CD4-positive, alpha-beta T cell (primary cell): Measurements from ENCODE around the gene ATF2. TPM values are rescaled to one million over a fixed set of nuclear protein-coding genes. Genes with fewer than 3 reads are reported as not detected.

ENCODE experiments used
- ATAC-seq: fragments of 200-7000 bp; cut with Tn5 transposase; one replicate; pipeline ENCODE4 v1.10.0; 2022; ENCODE audit warnings: mild to moderate bottlenecking; ENCODE audit not compliant: poor library complexity
- CTCF ChIA-PET: fragments of 350-600 bp; sonication (Branson Sonifier 250); formaldehyde crosslinking; loops from one replicate; lab custom pipeline; 2021; ENCODE audit warnings: antibody characterized with exemption, inconsistent platforms; lab: Charles Lee
- POLR2A ChIA-PET: fragments of 350-600 bp; sonication (Branson Sonifier 250); formaldehyde crosslinking; loops from one replicate; lab custom pipeline; 2021; ENCODE audit warnings: antibody characterized with exemption, inconsistent platforms; lab: Charles Lee
- DNase-seq, 14 experiments: peaks; one replicate each; pipeline ENCODE4 v3.0.0-alpha.2; 2013 to 2020; ENCODE audit warnings: mixed read lengths in 2 of 14
- H3K27ac ChIP-seq, 2 donors: one replicate each; pipeline versions ENCODE4 v1.5.1 to v1.7.0; 2013; ENCODE audit warnings: low read length in 2 of 2, low read depth in 1 of 2, mild to moderate bottlenecking in 1 of 2
- H3K27me3 ChIP-seq, 2 experiments: 1 replicate in 1 of 2; 2 replicates in 1 of 2; pipeline versions ENCODE4 v1.6.1 to v1.7.0; 2013; ENCODE audit warnings: low read length in 2 of 2, control low read depth in 1 of 2, mild to moderate bottlenecking in 1 of 2, moderate library complexity in 1 of 2; ENCODE audit not compliant: insufficient read depth in 2 of 2, control insufficient read depth in 1 of 2
- H3K36me3 ChIP-seq: one replicate; pipeline ENCODE4 v1.6.1; 2013; ENCODE audit warnings: low read length, control low read depth; ENCODE audit not compliant: insufficient read depth
- H3K4me1 ChIP-seq: one replicate; pipeline ENCODE4 v1.6.1; 2013; ENCODE audit warnings: low read length, control low read depth; ENCODE audit not compliant: insufficient read depth
- H3K4me3 ChIP-seq: one replicate; pipeline ENCODE4 v1.5.1; 2013; ENCODE audit warnings: mild to moderate bottlenecking, low read length, moderate library complexity
- H3K9me3 ChIP-seq, 2 experiments: 1 replicate in 1 of 2; 2 replicates in 1 of 2; pipeline versions ENCODE4 v1.6.1 to v1.7.0; 2013; ENCODE audit warnings: low read length in 2 of 2, mild to moderate bottlenecking in 2 of 2, control low read depth in 1 of 2, moderate library complexity in 1 of 2; ENCODE audit not compliant: control insufficient read depth in 1 of 2, insufficient read depth in 1 of 2
- H3K27ac Mint-ChIP-seq: one replicate; pipeline ENCODE4 v1.8.0; 2020; ENCODE audit warnings: mixed read lengths
- H3K27me3 Mint-ChIP-seq: one replicate; pipeline ENCODE4 v1.8.0; 2021; ENCODE audit warnings: mixed read lengths
- H3K36me3 Mint-ChIP-seq: one replicate; pipeline ENCODE4 v1.8.0; 2021; ENCODE audit warnings: low read depth, mixed read lengths
- H3K4me1 Mint-ChIP-seq: one replicate; pipeline ENCODE4 v1.8.0; 2021; ENCODE audit warnings: low read depth, mixed read lengths
- H3K4me3 Mint-ChIP-seq: one replicate; pipeline ENCODE4 v1.8.0; 2020; ENCODE audit warnings: mild to moderate bottlenecking, mixed read lengths
- H3K9me3 Mint-ChIP-seq: one replicate; pipeline ENCODE4 v1.8.0; 2020; ENCODE audit warnings: mixed read lengths
- intact Hi-C, 2 experiments: fragments of 100-400 bp; cut with DNase I in 1 of 2; cut with micrococcal nuclease in 1 of 2; formaldehyde crosslinking; loops; one replicate each; pipeline versions ENCODE4 v1.15.1 to v1.9.0; 2023 to 2025; cut with DNase I, micrococcal nuclease
- polyA plus RNA-seq, 2 donors: library from polyadenylated mRNA; unstranded; fragments of 120-200 nt; gene quantifications; one replicate each; pipeline ENCODE4 v1.2.1, GENCODE V29; 2013
- total RNA-seq, 174 experiments: library from RNA in 2 of 174; stranded (reverse) in 2 of 174; gene quantifications; one replicate each; pipeline ENCODE4 v1.2.3 and lab custom pipeline; 2021 to 2026
- TF ChIP-seq, protein P1 (sequence below): fragments of 200-600 bp; IDR thresholded peaks from one replicate; pipeline ENCODE4 v1.8.0; 2022; ENCODE audit warnings: antibody characterized with exemption, mild to moderate bottlenecking

The ATF2 gene, protein sequence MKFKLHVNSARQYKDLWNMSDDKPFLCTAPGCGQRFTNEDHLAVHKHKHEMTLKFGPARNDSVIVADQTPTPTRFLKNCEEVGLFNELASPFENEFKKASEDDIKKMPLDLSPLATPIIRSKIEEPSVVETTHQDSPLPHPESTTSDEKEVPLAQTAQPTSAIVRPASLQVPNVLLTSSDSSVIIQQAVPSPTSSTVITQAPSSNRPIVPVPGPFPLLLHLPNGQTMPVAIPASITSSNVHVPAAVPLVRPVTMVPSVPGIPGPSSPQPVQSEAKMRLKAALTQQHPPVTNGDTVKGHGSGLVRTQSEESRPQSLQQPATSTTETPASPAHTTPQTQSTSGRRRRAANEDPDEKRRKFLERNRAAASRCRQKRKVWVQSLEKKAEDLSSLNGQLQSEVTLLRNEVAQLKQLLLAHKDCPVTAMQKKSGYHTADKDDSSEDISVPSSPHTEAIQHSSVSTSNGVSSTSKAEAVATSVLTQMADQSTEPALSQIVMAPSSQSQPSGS
- total RNA-seq (10 to 100 TPM; 44.7 to 44.8 TPM), total RNA-seq (lab: John Stamatoyannopoulos, UW) (62.1 to 141 (median 91.5) reads per million in 172 experiments)
- polyA plus RNA-seq (2013, experiment 1 of 2), result 34.3 TPM
- 43.6 TPM for polyA plus RNA-seq (2013, experiment 2 of 2)

DNA sequence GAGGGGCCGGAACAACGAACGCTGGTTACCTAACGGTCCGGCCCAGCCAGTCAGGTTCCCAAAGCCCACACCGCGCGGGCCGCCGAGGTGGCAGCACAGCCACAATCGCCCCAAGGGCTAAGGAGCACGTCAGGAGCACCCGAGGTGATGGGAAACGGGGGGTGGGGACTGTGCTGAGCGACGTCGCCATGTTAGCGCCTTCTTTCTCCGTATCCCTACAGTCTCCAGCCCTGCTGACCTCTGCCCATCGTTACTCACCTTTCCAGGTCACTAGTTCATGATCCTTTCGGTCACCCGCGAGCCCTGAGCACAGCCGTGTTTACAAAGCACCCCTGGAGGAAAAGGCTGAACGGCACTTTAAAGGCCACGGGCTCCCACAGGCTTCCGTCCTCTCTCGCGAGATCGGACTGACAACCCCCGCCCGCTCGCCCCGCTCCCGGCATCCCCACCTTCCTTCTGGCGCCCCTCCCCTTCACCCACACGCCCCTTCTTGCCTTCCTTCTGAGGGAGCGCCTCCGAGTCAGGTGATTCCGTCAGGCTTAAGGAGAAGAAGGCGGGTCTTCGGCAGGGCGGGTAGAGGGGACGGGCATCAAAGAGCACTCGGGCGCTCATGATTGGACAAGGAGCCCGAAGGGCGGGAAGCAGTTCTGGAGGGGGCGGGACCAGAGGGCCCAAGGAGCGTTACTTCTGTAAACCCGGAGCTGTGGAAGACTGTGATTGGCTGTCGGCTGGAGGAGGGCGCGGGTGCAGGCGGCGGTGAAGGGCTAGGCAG lies at the start of gene ATF2:
ATF2 (minus strand) TSS at position 412 of the 772 bp plus-strand sequence. CDS start 31,760 bp downstream, outside the sequence.
- CTCF ChIA-PET, result interaction anchor here (0.9 kb wide), 2 partner anchors 12 to 13 kb away, joined by 3 read pairs; partner anchors contain the start of gene ATP5MC3
- H3K9me3 Mint-ChIP-seq, result no peaks in the 10 kb centered on the region

DNA sequence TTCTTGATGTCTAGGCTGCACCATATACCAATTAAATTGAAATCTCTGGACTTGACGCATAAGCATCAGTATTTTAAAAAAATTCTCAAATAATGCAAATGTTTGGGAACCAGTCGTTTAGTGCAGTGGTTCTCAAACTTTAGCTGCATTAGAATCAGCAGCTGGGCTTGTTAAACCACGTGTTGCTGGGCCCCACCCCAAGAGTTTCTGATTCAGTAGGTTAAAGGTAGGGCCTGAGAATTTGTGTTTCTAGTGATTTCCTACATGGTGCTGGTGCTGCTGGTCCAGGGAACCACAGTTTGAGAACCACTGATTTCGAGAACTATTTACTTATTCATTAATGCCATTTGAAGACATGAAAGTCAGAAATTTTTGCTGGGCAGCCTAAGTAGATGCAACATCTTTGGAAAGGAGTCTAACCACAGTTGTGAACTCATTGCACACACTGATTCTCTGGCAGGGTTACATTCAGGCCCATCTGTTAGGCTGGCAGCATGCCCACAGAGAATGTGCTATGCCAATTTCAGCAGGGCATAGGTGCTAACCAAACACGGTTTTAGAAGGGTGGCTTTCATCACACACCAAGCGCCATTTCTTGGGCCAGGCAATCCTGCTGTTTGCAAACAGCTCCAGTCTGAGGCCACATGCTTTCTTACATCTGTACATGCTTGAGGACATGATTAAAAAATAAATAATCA lies 39.9 kb upstream of the ATF2 start:
- peak in 1 of 14 experiments; percentile 55 for DNase-seq
- TF ChIP-seq, protein P1, sequence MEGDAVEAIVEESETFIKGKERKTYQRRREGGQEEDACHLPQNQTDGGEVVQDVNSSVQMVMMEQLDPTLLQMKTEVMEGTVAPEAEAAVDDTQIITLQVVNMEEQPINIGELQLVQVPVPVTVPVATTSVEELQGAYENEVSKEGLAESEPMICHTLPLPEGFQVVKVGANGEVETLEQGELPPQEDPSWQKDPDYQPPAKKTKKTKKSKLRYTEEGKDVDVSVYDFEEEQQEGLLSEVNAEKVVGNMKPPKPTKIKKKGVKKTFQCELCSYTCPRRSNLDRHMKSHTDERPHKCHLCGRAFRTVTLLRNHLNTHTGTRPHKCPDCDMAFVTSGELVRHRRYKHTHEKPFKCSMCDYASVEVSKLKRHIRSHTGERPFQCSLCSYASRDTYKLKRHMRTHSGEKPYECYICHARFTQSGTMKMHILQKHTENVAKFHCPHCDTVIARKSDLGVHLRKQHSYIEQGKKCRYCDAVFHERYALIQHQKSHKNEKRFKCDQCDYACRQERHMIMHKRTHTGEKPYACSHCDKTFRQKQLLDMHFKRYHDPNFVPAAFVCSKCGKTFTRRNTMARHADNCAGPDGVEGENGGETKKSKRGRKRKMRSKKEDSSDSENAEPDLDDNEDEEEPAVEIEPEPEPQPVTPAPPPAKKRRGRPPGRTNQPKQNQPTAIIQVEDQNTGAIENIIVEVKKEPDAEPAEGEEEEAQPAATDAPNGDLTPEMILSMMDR, result no peak
- ChIA-PET CTCF (no interaction called here), POLR2A (no interaction called here)
- no peak overlapping the region for H3K4me3 Mint-ChIP-seq
- no peaks in the 10 kb centered on the region for H3K36me3 Mint-ChIP-seq
- no peaks in the 10 kb centered on the region for H3K4me1 ChIP-seq
- H3K27me3 Mint-ChIP-seq, result peaks cover 17% of the 10 kb centered on the region
- no peaks in the 10 kb centered on the region for H3K9me3 ChIP-seq
- no peaks in the 10 kb centered on the region for H3K9me3 Mint-ChIP-seq
- no peak for ATAC-seq
- peaks cover 6% of the 10 kb centered on the region for H3K4me1 Mint-ChIP-seq
- H3K36me3 ChIP-seq, result no peaks in the 10 kb centered on the region
- intact Hi-C loops, result no loop called here
- peaks cover 0 to 13% of the 10 kb centered on the region in 2 experiments for H3K27me3 ChIP-seq
- no peak overlapping the region for H3K27ac ChIP-seq
- no peak overlapping the region for H3K4me3 ChIP-seq
- no peak overlapping the region for H3K27ac Mint-ChIP-seq

More for the DNA sequence above, at the start of gene ATF2:
- Histone ChIP-seq H3K4me1 (peaks cover 18% of the 10 kb centered on the region), H3K27me3 (no peaks in the 10 kb centered on the region), H3K27ac (peak within 1 kb of the TSS; percentile 84 to 90), H3K36me3 (no peaks in the 10 kb centered on the region), H3K9me3 (no peaks in the 10 kb centered on the region), H3K4me3 (peak within 1 kb of the TSS; percentile 90)
- peak within 1 kb of the TSS; percentile 91 for H3K4me3 Mint-ChIP-seq
- ATAC-seq (peak; percentile 90), DNase-seq (peak; percentile 94 to 100 (median 96))
- intact Hi-C loops, result loop anchor here (1.0 to 10.0 kb wide), 3 partner anchors 12 to 923 kb away; partner anchors contain the start of genes ATP5MC3 (in 1 of the 2) and OLA1 (in 1 of the 2)
- peaks cover 18% of the 10 kb centered on the region for H3K36me3 Mint-ChIP-seq
- peaks cover 66% of the 10 kb centered on the region for H3K4me1 Mint-ChIP-seq
- H3K27me3 Mint-ChIP-seq, result no peaks in the 10 kb centered on the region
- POLR2A ChIA-PET, result interaction anchor here (0.6 to 2.3 kb wide), 12 partner anchors 9 to 1202 kb away, joined by 3 to 54 read pairs (median 4); partner anchors contain the start of genes ATP5MC3 and SCRN3
- TF ChIP-seq, protein P1, result no peak
- H3K27ac Mint-ChIP-seq, result peak within 1 kb of the TSS; percentile 90

DNA sequence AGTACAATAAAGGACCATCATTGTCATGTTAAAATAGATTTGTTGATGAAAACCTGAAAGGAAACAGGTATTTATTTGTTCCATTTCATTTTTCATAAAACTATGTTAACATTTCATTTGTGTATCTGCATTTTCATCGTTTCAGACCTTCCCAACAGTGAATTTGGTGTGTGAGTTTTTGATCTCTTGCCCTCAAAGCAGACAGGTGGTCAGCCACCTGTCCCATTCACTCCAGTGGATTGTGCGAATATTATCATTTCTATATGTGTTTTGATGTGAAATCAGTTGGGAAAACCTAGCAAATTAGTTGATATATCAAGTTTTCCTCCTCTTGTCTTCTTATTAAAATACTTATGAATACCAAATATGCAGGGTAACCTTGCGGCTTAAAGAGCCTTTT lies 38.9 kb upstream of the ATF2 start:
- H3K27ac Mint-ChIP-seq, result no peak overlapping the region
- peaks cover 6% of the 10 kb centered on the region for H3K4me1 Mint-ChIP-seq
- TF ChIP-seq, protein P1, result no peak
- H3K4me3 ChIP-seq, result no peak overlapping the region
- H3K9me3 Mint-ChIP-seq, result no peaks in the 10 kb centered on the region
- peaks cover 18% of the 10 kb centered on the region for H3K27me3 Mint-ChIP-seq
- ChIA-PET CTCF (no interaction called here), POLR2A (no interaction called here)
- H3K4me1 ChIP-seq, result no peaks in the 10 kb centered on the region
- no peaks in the 10 kb centered on the region for H3K36me3 ChIP-seq
- H3K9me3 ChIP-seq, result no peaks in the 10 kb centered on the region
- no peak overlapping the region for H3K27ac ChIP-seq
- ATAC-seq (no peak), DNase-seq (no peak)
- H3K4me3 Mint-ChIP-seq, result no peak overlapping the region
- peaks cover 0 to 10% of the 10 kb centered on the region in 2 experiments for H3K27me3 ChIP-seq
- intact Hi-C loops, result no loop called here
- no peaks in the 10 kb centered on the region for H3K36me3 Mint-ChIP-seq
